ENCODE results near the gene SGCD.

Gene SGCD

GRCh38 chr5:156363861-156364260 lies 36.9 kb downstream of the SGCD start:
- no peak for DNase-seq

GRCh38 chr5:156366521-156366920 lies 39.6 kb downstream of the SGCD start:
- no peak for DNase-seq

- no peak for DNase-seq
These were observed 40.6 kb downstream of the SGCD start for GRCh38 chr5:156367597-156367996.

- no peak for DNase-seq
These were observed 49.0 kb downstream of the SGCD start for GRCh38 chr5:156375895-156376495.

- no peak for DNase-seq
These were observed 49.8 kb downstream of the SGCD start for GRCh38 chr5:156376751-156377150.

- DNase-seq = no peak
These were observed 51.2 kb downstream of the SGCD start for GRCh38 chr5:156378159-156378558.

GRCh38 chr5:156379206-156379605 lies 52.2 kb downstream of the SGCD start:
- no peak for DNase-seq

GRCh38 chr5:156380848-156381247 lies 53.9 kb downstream of the SGCD start:
- DNase-seq = no peak

GRCh38 chr5:156383510-156384265 lies 56.7 kb downstream of the SGCD start:
- no peak for DNase-seq

- no peak for DNase-seq
These were observed 58.5 kb downstream of the SGCD start for GRCh38 chr5:156385416-156385815.

- no peak for DNase-seq
These were observed 60.0 kb downstream of the SGCD start for GRCh38 chr5:156386976-156387375.

- no peak for DNase-seq
These were observed 60.4 kb downstream of the SGCD start for GRCh38 chr5:156387391-156387790.

GRCh38 chr5:156388233-156388632 lies 61.3 kb downstream of the SGCD start:
- no peak for DNase-seq

GRCh38 chr5:156391139-156391538 lies 64.2 kb downstream of the SGCD start:
- no peak for DNase-seq

- no peak for DNase-seq
These were observed 67.0 kb downstream of the SGCD start for GRCh38 chr5:156393980-156394379.

GRCh38 chr5:156394642-156395305 lies 67.8 kb downstream of the SGCD start:
- DNase-seq = no peak

- no peak for DNase-seq
These were observed 68.3 kb downstream of the SGCD start for GRCh38 chr5:156395306-156395675.

- no peak for DNase-seq
These were observed 69.3 kb downstream of the SGCD start for GRCh38 chr5:156396063-156396829.

GRCh38 chr5:156396830-156397081 lies 69.8 kb downstream of the SGCD start:
- DNase-seq = no peak

GRCh38 chr5:156399323-156399722 lies 72.4 kb downstream of the SGCD start:
- no peak for DNase-seq

GRCh38 chr5:156400231-156400986 lies 73.4 kb downstream of the SGCD start:
- DNase-seq = no peak

- DNase-seq = no peak
These were observed 74.8 kb downstream of the SGCD start for GRCh38 chr5:156401804-156402203.

GRCh38 chr5:156402387-156402921 lies 75.5 kb downstream of the SGCD start:
- peak; percentile 14 for DNase-seq

All from stimulated activated CD4-positive, alpha-beta T cell treated with anti-CD3 and anti-CD28 coated beads, Interleukin-4, amount 100 ng/mL, for 1 hour (primary cell).